Kidney capillary endothelial cell (primary cell): ENCODE data around the gene CHMP4A.

Source experiments
- DNase-seq: peaks from one replicate; pipeline ENCODE4 v3.0.0-alpha.2; 2018; ENCODE audit warnings: low spot score

The CHMP4A gene

GRCh38 chr14:24178399-24179178 is 34.7 kb downstream of the CHMP4A start:
- DNase-seq = no peak

GRCh38 chr14:24177891-24178290 is 35.4 kb downstream of the CHMP4A start:
- no peak for DNase-seq

- DNase-seq = no peak
Observed at GRCh38 chr14:24177041-24177825, 36.1 kb downstream of the CHMP4A start.

GRCh38 chr14:24176599-24176998 is 36.7 kb downstream of the CHMP4A start:
- no peak for DNase-seq

GRCh38 chr14:24172871-24173281 is 40.4 kb downstream of the CHMP4A start:
- no peak for DNase-seq

- no peak for DNase-seq
Observed at GRCh38 chr14:24172261-24172860, 40.9 kb downstream of the CHMP4A start.

- peak; percentile 82 for DNase-seq
Observed at GRCh38 chr14:24171422-24172260, 41.6 kb downstream of the CHMP4A start, which contains the start of gene REC8. Gene REC8, plus strand, starts transcription at chr14:24172080. Its CDS starts 473 bp downstream, at chr14:24172553.

GRCh38 chr14:24167469-24168114 is 45.7 kb downstream of the CHMP4A start:
- no peak for DNase-seq

GRCh38 chr14:24165785-24166184 is 47.5 kb downstream of the CHMP4A start:
- no peak for DNase-seq

- no peak for DNase-seq
Observed at GRCh38 chr14:24164518-24164991, 48.7 kb downstream of the CHMP4A start.

- no peak for DNase-seq
Observed at GRCh38 chr14:24162093-24162492, 51.2 kb downstream of the CHMP4A start.

GRCh38 chr14:24160850-24161804 is 52.2 kb downstream of the CHMP4A start, which contains the start of gene IRF9:
Gene IRF9, plus strand, starts transcription at chr14:24161265. Its CDS starts 880 bp downstream, at chr14:24162145.
- peak; percentile 94 for DNase-seq

GRCh38 chr14:24160499-24160849 is 52.8 kb downstream of the CHMP4A start:
- DNase-seq = no peak

- no peak for DNase-seq
Observed at GRCh38 chr14:24159777-24160498, 53.4 kb downstream of the CHMP4A start.
